Hematopoietic multipotent progenitor cell (in vitro differentiated cells): Measurements from ENCODE around the gene CISTR. TPM values are rescaled to one million over a fixed set of nuclear protein-coding genes. Genes with fewer than 3 reads are reported as not detected.
A peak's percentile ranks its signal among the peaks of the same experiment; 100 is the strongest.
"Not testable (repeated sequence)": the region's sequence is repeated elsewhere in the genome, so short reads cannot be mapped to it uniquely, and the experiment has no call there.

Experiments
- DNase-seq, 3 donors: peaks; one replicate each; pipeline ENCODE4 v3.0.0-alpha.2; 2011 to 2015; ENCODE audit warnings: low read depth in 2 of 3, low spot score in 2 of 3
- total RNA-seq: library from RNA; depleted of rRNA; stranded (reverse); fragments of >200 nt; gene quantifications from one replicate; pipeline ENCODE4 v1.2.3, GENCODE V29; 2012

CISTR gene
- total RNA-seq, 1 donor = not detected

DNA sequence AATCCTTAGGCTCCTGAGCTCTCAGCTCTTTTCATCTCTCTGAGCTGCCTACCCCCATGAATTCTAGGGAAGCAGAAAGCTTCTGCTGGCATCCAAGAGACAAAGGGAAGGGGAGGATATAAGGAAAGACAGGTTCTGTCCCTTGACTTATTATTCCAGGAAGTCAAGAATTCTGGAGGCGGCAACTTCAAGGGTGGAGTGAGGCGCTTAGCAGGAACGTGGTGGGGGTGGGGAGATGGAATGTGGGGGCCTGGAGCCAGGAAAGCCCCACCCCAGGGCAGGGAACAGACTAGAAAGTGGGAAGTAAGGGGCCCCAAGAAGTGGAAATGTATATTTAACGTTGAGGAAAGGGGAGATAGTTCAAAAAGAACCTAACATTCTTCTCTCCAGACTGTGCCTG lies 26.0 kb downstream of the CISTR start:
- DNase-seq = no peak

GRCh38 chr12:53722450-53723041 lies 29.2 kb downstream of the CISTR start:
- no peak for DNase-seq

DNA sequence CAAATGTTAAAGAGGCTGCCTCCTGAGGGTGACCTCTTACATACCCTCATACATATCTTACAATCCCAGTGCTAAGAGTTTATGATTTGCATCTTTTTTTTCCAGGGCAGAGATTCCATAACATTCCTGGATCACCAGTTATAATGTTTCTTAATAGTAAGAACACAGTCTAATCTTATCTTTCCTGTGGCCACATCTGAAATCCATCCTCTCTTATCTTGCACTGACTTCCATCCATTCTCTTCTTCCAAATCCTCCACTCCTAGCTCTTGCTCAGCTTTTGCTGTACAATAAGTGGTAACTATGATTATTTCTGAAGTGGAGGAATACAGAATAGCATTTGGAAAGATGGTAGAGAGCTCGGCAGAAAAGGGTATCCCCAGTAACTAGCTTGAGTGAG lies 30.8 kb downstream of the CISTR start:
- no peak for DNase-seq

- DNase-seq = no peak
Measured at GRCh38 chr12:53719649-53720048, 32.1 kb downstream of the CISTR start.

DNA sequence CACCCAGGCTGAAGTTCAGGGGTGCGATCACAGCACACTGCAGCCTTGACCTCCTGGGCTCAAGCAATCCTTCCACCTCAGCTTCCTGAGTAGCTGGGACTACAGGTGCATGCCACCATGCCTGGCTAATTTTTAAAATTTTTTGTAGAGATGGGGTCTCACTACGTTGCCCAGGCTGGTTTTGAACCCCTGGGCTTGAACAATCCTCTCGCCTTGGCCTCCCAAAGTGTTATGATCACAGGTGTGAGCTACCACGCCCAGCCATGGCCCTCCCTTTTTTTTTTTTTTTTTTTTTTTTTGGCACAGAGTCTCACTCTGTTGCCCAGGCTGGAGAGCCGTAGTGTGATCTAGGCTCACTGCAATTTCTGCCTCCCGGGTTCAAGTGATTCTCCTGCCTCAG lies 33.2 kb downstream of the CISTR start:
- DNase-seq = not testable (repeated sequence)

- no peak for DNase-seq
Measured at GRCh38 chr12:53717319-53717718, 34.5 kb downstream of the CISTR start.

DNA sequence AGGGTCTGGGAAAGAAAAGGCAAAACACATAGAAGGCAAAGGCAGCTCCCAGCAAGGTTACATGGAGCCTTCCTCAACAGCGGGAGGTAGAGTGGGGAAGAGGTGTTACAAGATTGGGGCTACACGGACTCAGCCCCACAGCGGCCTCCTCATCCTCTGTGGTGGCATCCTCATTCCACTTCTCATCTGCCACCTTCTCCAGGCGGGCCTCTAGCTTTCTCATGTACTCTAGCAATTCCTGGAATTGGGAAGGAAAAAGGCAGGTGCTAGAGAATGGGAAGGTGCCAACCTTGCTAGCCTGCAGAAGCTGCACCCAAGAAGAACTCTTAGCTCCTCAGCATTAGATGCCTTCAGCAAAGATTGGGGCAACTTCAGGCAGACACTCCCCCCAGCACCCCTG lies 37.8 kb downstream of the CISTR start:
- no peak for DNase-seq

DNA sequence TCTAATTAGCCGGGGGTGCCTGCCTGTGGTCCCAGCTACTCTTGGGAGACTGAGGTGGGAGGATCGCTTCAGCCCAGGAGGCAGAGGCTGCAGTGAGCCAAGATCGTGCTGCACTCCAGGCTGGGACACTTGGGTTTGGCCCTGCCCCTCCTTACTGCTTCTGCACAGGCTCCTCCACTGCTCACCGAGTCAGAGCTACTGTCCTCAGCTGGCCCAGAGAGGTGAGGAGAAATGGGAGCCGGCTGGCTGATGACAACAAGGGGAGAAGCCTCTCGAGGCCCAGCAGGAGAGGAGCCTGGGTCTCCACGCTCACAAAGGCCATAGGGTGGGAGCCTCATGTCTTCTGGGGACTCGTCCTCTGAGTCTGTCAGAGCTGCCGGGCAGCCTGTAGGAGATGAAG lies 38.3 kb downstream of the CISTR start:
- no peak for DNase-seq

DNA sequence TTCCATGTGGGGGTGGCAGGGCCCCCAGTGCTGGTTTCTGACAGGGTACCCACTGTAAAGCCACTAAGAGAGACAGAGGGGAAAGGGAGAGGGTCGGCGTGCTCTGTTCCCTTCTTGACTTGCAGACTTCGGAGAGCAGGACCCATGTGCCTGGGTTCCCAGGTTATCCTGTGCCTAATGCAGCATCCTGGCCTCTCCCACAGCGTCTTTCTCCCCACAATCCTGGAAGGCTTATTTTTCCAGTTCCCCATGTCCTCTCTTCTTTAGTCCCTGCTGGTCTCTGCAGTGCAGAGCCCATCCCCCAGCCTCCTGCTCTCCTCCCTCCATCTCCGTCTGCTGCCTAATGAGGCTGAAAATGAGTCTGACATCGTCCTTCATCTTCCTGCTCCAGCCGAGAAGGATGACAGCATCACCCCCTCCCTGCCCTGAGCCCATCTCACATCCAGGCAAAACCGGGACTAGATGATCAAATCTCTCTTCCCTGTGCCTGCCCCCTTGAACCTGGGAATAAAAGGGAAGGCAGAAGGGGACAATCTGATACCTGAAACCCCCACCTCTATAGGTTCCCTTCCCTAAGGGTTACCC lies 39.6 kb downstream of the CISTR start:
- no peak for DNase-seq

DNA sequence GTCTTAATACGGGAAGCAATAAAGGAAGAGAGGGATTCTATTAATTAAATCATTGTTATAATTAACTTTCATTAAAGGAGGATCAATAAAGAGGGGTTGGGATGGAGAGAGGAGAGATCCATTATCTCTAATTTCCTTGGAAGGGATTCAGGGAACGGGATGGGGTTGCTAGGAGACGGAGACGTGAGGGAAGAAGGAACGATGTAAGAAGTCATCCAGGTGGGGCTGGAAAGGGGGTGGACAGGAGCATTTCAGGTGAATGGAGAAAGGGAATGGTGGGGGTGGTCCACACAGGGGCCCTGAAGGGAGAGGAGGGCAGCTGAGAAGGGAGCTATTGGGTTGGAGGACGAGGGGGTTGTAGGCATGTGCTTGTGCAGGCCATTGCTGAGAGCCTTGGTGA lies 41.7 kb downstream of the CISTR start:
- DNase-seq = no peak

DNA sequence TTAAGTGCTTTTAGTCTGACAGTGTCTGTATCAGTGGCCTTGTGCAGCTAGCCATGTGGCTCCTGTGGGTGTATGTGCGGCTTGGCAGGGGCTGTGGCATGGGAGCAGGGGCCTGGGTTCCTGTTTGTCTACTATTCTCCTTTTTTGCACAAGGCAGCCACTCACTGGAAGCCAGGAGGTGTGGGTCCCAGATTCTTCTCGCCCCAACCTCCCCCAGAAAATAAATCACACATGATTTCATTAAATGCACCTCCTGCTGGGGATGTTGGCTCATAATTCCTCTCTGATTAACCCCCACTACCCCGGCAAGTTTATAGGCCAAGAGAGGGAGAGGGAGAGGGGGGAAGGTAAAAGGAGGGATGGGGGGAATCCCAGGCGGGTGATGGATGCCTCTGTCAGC lies 42.1 kb downstream of the CISTR start:
- DNase-seq = no peak

DNA sequence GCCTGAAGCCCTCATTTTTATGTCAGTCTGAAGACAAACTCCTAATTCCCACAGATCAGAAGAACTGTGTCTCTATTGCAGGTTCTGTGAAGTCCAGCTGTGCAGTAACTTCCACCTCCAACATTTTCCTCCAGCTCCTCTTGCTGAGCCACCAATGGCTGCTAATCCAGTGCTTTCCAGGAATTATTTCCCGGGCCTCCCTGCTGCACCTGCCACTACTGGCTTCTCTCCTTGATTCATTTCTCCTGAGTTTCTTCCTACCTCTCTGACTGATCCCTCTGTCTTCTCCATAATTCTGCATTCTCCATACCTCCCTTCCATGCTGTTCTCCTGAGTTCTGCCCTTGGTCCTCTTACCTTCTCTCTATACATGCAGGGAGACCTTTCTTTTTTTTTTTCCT lies 45.7 kb downstream of the CISTR start:
- DNase-seq = no peak

DNA sequence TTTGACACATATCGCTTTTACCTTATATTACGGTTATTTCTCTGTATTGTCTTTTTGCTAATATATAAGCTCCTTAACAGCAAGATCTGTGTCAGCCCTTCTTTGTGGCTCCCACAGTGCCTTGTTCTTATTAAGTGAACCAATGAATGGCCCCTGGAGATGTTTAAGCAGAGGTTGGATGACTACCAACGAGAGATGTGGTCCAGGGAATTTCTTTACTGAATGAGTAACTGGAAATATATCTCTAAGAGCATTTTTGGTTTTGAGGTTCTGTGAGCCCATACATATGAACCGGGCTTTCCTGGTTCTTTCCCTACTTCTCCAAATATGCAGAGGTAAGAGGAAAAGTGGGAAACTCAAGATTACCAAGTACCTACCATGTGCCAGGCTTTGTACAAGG lies 48.0 kb downstream of the CISTR start:
- DNase-seq = no peak

- DNase-seq = peak; percentile 53 to 68 (median 56)
Measured at GRCh38 chr12:53701518-53702264, 50.1 kb downstream of the CISTR start.

DNA sequence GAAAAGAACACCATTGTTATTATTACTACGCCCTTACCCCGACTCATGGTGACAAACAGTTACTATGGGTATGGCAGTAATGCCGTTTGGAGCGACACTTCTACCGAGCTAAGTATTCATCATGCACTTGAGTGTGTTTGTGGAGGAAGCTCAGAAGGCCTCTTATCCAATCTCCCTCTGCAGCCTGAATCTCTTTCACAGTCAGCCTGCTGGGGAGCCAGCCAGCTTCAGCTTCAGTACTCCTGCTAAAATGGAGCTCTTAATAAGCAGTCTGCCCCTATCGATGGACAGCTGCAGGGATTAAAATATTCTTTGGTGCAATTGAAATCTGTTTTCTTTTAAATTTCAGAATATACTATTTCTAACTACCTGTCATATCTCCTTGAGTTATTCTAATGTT lies 51.2 kb downstream of the CISTR start:
- DNase-seq = no peak

- no peak for DNase-seq
Measured at GRCh38 chr12:53699678-53700025, 52.1 kb downstream of the CISTR start.

DNA sequence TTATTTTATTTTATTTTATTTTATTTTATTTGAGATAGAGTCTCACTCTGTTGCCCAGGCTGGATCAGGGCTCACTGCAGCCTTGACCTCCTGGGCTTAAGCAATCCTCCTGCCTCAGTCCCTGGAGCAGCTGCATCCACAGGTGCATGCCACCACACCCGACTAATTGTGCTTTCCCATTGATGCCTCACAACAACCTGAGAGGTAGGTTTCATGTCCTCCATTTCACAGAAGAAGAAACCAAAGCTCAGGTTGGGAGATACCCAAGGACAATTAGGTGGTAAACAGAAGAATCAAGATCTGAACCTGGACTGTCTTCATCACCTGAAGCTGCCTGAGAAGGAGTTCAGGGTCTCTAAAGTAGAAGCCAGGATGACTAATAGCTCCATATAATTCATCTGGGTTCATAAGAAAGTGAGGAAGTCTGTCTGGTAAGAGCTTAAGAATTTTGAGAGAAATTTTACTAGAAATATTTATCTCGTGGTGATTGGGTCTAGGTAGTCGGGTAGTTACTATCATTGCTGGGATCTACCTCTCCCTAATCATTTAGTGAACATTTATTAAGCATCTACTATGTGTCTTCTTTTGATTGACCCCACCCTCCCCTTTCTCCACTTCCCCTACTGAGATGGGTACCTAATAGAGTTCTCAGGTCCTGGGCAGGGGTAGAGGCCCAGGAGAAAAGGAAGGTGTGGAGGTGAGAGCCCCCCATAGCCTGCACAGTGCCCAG lies 52.7 kb downstream of the CISTR start:
- DNase-seq = no peak

DNA sequence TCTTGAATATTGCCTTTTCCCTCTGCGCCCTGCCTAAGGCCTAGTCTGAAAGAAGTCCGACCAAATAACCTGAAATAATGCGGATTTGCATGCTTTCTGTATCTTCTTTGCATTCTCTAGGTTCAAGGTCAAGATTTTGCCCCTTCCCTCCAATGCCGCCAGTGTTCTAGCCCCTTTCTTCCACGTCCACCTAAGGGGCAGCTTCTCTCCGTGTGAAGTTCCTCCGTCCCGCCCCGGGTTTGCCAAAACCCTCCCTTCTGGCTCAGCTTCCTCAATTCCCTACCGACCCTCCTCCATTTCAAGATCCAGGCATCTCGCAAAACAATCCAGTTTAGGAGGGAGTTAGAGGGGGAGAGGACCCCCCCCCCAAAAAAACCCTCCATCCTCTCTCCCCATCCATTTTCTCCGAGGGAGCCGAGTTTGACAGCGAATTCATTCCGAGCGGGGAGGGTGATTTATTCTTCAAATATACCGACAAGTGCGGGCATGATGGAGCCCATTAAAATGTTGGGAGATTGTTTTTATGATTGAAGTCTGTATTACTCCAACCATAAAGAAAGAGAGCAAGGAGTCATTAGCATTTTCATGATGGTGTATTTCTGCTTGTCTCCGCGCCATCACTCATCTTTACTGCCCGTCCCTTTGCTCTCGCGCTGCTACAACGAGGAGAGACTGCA lies 55.0 kb downstream of the CISTR start:
- DNase-seq = no peak
